ENCODE measurements around the gene PPIL1. TPM values are rescaled to one million over a fixed set of nuclear protein-coding genes. Genes with fewer than 3 reads are reported as not detected.

PPIL1 gene
- total RNA-seq, 3 donors from 2014 or later: 4.5 to 24.7 (median 19.7) TPM

DNA sequence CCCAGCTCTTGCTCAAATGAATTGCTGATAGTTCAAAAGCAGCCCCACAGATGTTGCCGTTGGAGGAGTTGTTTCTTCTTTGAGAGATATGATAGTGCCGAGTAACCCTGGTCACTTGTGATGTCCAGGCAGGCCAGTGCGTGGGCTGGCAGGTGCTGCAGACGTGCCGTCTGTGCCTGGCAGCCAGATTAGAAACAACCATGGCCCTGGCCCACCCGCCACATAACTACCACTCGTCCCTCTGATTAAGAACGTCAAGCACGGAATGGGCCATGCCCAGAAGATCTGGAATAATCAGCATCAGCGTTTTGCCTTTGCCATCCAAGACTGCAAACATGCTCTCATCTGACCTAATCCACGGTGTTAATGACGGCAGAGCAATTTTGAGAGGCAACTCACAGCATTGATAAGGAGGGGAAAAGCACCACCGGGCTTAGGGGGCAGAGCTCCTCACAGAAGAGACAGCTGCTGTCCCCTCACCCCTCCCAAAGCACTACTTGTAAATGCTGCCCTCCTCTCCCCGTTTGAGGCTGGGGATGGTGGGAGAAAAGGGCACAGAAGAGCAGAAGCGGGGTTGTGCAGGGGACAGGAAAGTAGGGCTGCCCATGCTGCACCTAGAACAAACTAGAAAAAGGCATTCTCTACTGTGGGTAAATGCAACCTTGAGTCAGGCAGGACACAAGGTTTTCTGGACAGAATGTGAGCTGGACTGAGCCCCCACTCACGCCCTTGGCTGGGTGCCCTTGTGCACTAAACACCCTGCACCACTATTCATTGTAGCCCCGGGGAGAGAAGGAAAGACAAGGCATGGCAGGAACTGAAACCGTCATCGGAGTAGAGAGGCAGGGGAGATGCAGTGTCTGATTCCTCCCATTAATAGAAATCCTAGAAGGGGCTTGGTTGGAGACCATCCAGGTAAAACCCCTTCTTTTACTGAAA lies 30.1 kb downstream of the PPIL1 start:
- Histone ChIP-seq H3K27ac (no peak overlapping the region), H3K4me1 (peaks cover 1 to 5% of the 10 kb centered on the region in 2 donors), H3K4me3 (no peak overlapping the region), H3K36me3 (no peaks in the 10 kb centered on the region), H3K27me3 (no peaks in the 10 kb centered on the region), H3K9me3 (no peaks in the 10 kb centered on the region)
- DNase-seq (ENCODE audit: low spot score in 2 of 2): no peak
- TF ChIP-seq, protein P1, sequence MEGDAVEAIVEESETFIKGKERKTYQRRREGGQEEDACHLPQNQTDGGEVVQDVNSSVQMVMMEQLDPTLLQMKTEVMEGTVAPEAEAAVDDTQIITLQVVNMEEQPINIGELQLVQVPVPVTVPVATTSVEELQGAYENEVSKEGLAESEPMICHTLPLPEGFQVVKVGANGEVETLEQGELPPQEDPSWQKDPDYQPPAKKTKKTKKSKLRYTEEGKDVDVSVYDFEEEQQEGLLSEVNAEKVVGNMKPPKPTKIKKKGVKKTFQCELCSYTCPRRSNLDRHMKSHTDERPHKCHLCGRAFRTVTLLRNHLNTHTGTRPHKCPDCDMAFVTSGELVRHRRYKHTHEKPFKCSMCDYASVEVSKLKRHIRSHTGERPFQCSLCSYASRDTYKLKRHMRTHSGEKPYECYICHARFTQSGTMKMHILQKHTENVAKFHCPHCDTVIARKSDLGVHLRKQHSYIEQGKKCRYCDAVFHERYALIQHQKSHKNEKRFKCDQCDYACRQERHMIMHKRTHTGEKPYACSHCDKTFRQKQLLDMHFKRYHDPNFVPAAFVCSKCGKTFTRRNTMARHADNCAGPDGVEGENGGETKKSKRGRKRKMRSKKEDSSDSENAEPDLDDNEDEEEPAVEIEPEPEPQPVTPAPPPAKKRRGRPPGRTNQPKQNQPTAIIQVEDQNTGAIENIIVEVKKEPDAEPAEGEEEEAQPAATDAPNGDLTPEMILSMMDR (IDR thresholded peaks at IDR 0.05): no peak
- TF ChIP-seq POLR2A (IDR thresholded peaks at IDR 0.05) (no peak), POLR2AphosphoS5 (IDR thresholded peaks at IDR 0.05) (no peak)
- intact Hi-C loops (cut with DNase I; ENCODE audit: low total_unique reads): no loop called here

DNA sequence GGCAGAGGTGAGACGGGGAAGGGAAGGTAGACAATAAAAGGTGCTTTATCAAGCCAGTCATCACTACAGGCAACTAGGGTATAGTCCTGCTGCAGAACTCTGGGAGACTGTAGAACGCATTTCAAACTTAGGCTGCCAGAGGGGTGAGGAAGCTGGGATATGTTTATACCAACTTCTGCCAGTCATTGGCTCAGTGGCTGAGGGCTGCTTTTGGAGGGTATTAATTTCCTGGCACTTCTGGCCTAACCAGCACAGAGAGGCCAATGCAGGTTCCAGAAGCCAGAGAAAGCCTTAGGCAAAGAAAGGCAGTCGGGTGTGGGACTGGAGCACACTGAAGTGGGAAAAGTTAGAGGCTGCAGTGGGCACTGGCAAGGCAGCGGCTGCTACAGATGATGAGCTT lies 31.4 kb downstream of the PPIL1 start:
- H3K27ac ChIP-seq: no peak overlapping the region
- no peak for DNase-seq (ENCODE audit: low spot score in 2 of 2)
- no peaks in the 10 kb centered on the region for H3K27me3 ChIP-seq
- H3K4me3 ChIP-seq: no peak overlapping the region
- no peaks in the 10 kb centered on the region for H3K36me3 ChIP-seq
- intact Hi-C loops (cut with DNase I; ENCODE audit: low total_unique reads): no loop called here
- no peak for TF ChIP-seq POLR2A (IDR thresholded peaks at IDR 0.05)
- TF ChIP-seq POLR2AphosphoS5 (IDR thresholded peaks at IDR 0.05): no peak
- TF ChIP-seq, protein P1 (IDR thresholded peaks at IDR 0.05): no peak
- H3K4me1 ChIP-seq: peaks cover 5% of the 10 kb centered on the region in 2 donors
- no peaks in the 10 kb centered on the region for H3K9me3 ChIP-seq

DNA sequence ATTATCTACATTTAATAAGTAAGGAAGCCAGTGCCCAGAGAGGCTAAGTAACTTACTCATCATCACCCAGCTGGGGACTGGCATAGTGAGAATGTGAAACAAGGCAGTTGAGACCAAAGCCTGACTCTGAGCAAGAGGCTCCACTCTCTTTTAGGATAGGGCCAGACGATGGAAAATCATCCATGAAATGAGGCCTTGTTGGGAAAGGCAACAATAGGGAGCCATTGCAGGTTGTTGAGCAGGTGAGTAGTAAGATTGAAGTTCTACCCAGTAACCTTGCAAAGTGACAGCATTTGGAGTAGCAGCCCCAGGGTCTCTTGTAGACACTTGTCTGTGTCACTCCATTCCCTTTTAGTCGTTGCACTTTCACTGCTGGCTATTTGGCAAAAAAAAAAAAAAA lies 32.8 kb downstream of the PPIL1 start:
- no peak for DNase-seq (ENCODE audit: low spot score in 2 of 2)
- H3K36me3 ChIP-seq: no peaks in the 10 kb centered on the region
- no peak overlapping the region for H3K4me3 ChIP-seq
- TF ChIP-seq POLR2AphosphoS5 (IDR thresholded peaks at IDR 0.05) (no peak), POLR2A (IDR thresholded peaks at IDR 0.05) (no peak)
- TF ChIP-seq, protein P1 (IDR thresholded peaks at IDR 0.05): no peak
- H3K27me3 ChIP-seq: no peaks in the 10 kb centered on the region
- intact Hi-C loops (cut with DNase I; ENCODE audit: low total_unique reads): no loop called here
- no peak overlapping the region for H3K27ac ChIP-seq
- H3K9me3 ChIP-seq: no peaks in the 10 kb centered on the region
- peaks cover 5% of the 10 kb centered on the region in 2 donors for H3K4me1 ChIP-seq

DNA sequence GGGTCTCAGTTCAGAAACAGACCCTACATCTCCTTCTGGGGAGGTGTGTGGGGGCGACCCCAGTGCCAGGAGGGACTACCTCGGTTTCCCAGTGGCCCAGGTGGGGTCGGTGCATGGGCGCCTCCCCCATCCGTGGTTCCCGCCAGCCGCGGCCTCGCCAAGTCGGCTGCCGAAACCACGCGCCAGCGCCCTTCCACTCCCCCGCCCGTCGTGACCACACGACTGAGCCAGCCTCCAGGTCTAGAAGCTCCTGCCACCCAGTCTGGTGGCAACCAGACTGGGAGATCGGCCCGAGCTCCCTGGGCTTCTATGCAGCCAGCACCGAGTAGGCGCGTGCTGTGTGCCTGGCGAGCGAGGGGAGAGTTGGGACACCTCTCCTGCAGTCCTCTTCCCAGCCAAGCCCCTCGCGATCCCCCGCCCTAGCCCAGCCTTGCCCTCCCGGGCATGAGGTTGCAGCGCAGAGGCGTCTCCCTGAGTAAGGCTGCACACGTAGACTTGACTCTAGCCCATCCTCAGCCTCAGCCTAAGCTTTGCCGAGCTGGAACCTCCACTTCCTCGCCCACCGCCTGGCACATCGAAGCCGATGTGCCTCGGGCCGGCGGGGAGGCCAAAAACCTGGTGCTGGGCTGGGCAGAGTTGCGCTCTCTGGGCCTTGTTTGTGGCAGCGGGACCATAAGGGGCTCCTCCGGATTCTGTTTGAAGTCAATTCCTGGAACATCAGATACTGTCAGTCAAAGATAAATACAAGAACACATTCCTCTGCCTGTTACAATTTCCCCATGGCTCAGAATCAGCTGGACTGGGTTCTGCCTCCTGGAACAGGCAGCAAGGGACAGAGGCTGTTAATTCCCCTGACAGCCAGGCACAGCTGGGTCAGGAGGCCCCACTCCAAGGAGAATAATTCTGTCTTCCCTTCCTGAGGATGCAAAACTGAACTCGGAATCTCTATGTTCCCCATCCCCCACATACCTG lies 33.9 kb downstream of the PPIL1 start:
- no peaks in the 10 kb centered on the region for H3K27me3 ChIP-seq
- peak overlapping the region; percentile 42 to 68 (median 57) for H3K4me3 ChIP-seq
- H3K27ac ChIP-seq: peak overlapping the region in 1 of 2 donors; percentile 12
- no peaks in the 10 kb centered on the region for H3K36me3 ChIP-seq
- peaks cover 5% of the 10 kb centered on the region in 2 donors for H3K4me1 ChIP-seq
- TF ChIP-seq, protein P1 (IDR thresholded peaks at IDR 0.05): no peak
- no peak for TF ChIP-seq POLR2A (IDR thresholded peaks at IDR 0.05)
- TF ChIP-seq POLR2AphosphoS5 (IDR thresholded peaks at IDR 0.05): peak in 1 of 3 donors; percentile 39
- H3K9me3 ChIP-seq: no peaks in the 10 kb centered on the region
- intact Hi-C loops (cut with DNase I; ENCODE audit: low total_unique reads): no loop called here
- DNase-seq (ENCODE audit: low spot score in 2 of 2): no peak
